Neural crest cell (in vitro differentiated cells): ENCODE measurements around the gene GALNT14. TPM values are rescaled to one million over a fixed set of nuclear protein-coding genes. Genes with fewer than 3 reads are reported as not detected.

Source experiments
- DNase-seq: peaks from one replicate; pipeline ENCODE4 v3.0.0; 2021; ENCODE audit warnings: low read depth, mixed read lengths, low spot score
- H3K27ac Mint-ChIP-seq: one replicate; pipeline ENCODE4 v1.8.0; 2021; ENCODE audit warnings: mild to moderate bottlenecking, mixed read lengths; ENCODE audit not compliant: unreplicated experiment
- H3K27me3 Mint-ChIP-seq: 2 replicates; pipeline ENCODE4 v1.8.0; 2021; ENCODE audit warnings: low read depth, mild to moderate bottlenecking, mixed read lengths
- H3K36me3 Mint-ChIP-seq: 2 replicates; pipeline ENCODE4 v1.8.0; 2021; ENCODE audit warnings: low read depth, mild to moderate bottlenecking, mixed read lengths
- H3K4me1 Mint-ChIP-seq: 2 replicates; pipeline ENCODE4 v1.8.0; 2021; ENCODE audit warnings: mixed read lengths
- H3K4me3 Mint-ChIP-seq: one replicate; pipeline ENCODE4 v1.8.0; 2021; ENCODE audit warnings: mild to moderate bottlenecking, mixed read lengths
- H3K9me3 Mint-ChIP-seq: 2 replicates; pipeline ENCODE4 v1.8.0; 2021; ENCODE audit warnings: mixed read lengths
- total RNA-seq: library from RNA; stranded (reverse); gene quantifications from 2 replicates; pipeline ENCODE4 v1.2.1, GENCODE V29; 2021
- TF ChIP-seq, protein P1 (sequence below): fragments of 200-600 bp; sonication (generic); conservative IDR thresholded peaks from 2 replicates; pipeline ENCODE4 v1.5.0; 2021; ENCODE audit warnings: antibody characterized with exemption, mild to moderate bottlenecking

The GALNT14 gene
- total RNA-seq, 1 donor from 2014 or later: 1.5 TPM

DNA sequence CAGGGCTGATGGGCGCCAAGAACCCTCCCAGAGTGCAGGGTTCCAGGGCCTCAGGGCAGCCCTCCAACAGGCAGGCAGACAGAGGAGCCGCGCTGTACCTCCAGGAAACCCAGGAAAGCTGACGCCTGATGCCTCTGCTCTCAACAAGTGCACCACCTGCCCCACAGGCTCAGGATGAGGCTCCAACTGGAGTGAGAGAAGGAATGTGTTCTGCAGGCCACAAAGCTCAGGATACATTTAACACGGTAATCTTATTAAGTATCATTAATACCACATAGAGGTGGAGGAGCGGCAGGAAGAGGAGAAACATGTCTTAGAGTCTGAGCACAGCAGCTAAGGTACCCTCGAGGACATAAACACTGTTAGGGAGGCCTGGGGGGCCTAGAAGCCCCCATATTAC is 175.1 kb downstream of the GALNT14 start:
- Mint-ChIP-seq H3K36me3 (no peaks in the 10 kb centered on the region), H3K4me1 (no peaks in the 10 kb centered on the region), H3K27ac (peak overlapping the region; percentile 81), H3K4me3 (no peak overlapping the region), H3K9me3 (no peaks in the 10 kb centered on the region), H3K27me3 (no peaks in the 10 kb centered on the region)
- TF ChIP-seq, protein P1, sequence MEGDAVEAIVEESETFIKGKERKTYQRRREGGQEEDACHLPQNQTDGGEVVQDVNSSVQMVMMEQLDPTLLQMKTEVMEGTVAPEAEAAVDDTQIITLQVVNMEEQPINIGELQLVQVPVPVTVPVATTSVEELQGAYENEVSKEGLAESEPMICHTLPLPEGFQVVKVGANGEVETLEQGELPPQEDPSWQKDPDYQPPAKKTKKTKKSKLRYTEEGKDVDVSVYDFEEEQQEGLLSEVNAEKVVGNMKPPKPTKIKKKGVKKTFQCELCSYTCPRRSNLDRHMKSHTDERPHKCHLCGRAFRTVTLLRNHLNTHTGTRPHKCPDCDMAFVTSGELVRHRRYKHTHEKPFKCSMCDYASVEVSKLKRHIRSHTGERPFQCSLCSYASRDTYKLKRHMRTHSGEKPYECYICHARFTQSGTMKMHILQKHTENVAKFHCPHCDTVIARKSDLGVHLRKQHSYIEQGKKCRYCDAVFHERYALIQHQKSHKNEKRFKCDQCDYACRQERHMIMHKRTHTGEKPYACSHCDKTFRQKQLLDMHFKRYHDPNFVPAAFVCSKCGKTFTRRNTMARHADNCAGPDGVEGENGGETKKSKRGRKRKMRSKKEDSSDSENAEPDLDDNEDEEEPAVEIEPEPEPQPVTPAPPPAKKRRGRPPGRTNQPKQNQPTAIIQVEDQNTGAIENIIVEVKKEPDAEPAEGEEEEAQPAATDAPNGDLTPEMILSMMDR: no peak
- DNase-seq: no peak

DNA sequence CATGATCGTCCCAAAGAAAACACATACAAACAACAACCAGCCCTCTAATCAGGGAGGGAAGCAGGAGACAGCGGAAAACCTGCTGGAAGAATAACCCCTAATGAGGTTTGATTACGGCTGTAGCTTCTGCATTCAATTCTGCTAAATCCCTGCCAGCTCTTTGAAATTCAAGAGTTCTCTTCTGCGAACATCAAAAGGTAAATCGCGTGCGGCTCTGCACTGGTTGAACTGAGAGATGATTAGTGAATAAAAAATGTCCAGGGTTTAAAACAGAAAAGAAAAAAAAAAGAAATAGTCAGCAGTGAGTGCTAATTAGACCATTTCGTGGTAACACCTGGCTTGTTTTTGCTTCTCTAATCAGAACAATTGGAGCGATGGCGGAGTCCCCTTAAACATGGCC is 178.0 kb downstream of the GALNT14 start:
- TF ChIP-seq, protein P1: no peak

DNA sequence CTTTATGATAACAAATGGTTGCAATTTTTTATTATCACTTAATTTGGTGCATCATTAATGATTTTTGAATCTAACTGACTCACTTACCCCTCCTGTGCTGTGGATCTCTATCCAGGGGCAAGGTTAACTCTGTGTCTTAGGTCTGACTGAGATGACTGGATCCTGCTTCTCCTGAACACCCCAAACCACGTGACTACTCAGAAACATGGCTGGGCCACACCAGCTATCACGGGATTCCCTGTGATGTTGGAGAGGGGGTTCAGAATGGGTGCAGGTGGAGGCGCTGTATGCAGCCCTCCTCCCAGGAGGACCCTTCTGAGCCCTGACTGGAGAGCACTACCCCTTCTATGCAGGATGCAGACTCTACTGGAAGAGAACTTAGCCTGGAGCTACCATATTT is 178.6 kb downstream of the GALNT14 start:
- Mint-ChIP-seq H3K9me3 (no peaks in the 10 kb centered on the region), H3K27me3 (no peaks in the 10 kb centered on the region), H3K27ac (no peak overlapping the region), H3K4me3 (no peak overlapping the region), H3K36me3 (no peaks in the 10 kb centered on the region), H3K4me1 (no peaks in the 10 kb centered on the region)
- TF ChIP-seq, protein P1: no peak
- DNase-seq: no peak

More for the DNA sequence above, 178.0 kb downstream of the GALNT14 start:
- H3K27ac Mint-ChIP-seq: no peak overlapping the region
- H3K9me3 Mint-ChIP-seq: no peaks in the 10 kb centered on the region
- DNase-seq: no peak
- H3K36me3 Mint-ChIP-seq: no peaks in the 10 kb centered on the region
- H3K4me1 Mint-ChIP-seq: no peaks in the 10 kb centered on the region
- H3K4me3 Mint-ChIP-seq: no peak overlapping the region
- H3K27me3 Mint-ChIP-seq: no peaks in the 10 kb centered on the region

DNA sequence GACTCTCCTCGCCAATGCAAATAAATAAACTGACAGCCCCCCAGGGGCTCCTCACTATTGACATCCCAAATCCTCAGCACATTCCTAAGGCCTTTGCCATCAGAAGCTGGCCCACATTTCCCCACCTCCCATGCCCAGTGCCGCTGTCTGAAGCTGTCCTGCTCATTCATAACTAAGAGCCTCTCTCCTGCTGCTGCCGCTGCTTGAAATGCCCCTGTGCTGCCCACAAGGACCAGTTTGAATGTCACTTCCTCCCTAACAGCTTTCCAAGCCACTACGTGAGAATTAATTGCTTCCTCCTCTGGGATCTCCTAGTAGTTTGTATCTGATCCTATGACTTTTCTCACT is 179.3 kb downstream of the GALNT14 start:
- Mint-ChIP-seq H3K27me3 (peaks cover 1% of the 10 kb centered on the region), H3K4me1 (no peaks in the 10 kb centered on the region), H3K36me3 (no peaks in the 10 kb centered on the region), H3K27ac (no peak overlapping the region), H3K9me3 (no peaks in the 10 kb centered on the region), H3K4me3 (no peak overlapping the region)
- TF ChIP-seq, protein P1: no peak
- DNase-seq: no peak

DNA sequence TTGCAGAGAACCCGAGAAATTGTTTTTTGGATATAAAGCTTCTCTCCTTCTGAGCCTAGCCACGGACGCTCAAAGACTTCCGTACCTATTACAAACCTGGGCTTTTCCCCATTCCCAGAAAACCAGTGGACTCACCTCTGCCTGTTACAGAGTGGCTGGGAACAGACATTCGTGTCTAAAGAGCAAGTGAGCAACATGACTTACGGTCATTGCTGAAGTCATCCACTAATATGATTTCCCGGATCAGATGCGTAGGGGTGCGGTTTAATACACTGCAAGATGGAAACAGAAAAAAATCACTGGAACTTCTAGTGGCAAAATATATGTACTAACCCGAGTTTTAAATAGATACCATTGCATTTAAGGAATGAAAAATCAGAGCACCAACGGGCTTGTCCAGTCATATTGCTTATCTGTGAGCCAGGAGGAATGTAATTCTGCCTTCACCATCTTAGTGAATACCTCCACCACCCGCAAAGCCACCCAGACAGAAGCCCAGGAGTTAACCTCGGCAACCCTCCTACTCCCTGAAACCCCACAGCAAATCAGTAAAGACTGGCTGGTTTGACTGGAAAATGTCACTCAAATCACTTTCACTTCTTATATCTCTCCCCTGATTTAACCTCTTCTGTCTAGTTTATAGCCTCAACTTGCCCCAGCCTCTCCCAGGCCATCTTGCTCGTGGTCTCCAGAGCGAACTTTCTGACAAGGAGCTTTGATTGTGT is 179.9 kb downstream of the GALNT14 start:
- no peak overlapping the region for H3K4me3 Mint-ChIP-seq
- no peak for DNase-seq
- H3K9me3 Mint-ChIP-seq: no peaks in the 10 kb centered on the region
- no peak overlapping the region for H3K27ac Mint-ChIP-seq
- TF ChIP-seq, protein P1: no peak
- H3K36me3 Mint-ChIP-seq: no peaks in the 10 kb centered on the region
- peaks cover 2% of the 10 kb centered on the region for H3K27me3 Mint-ChIP-seq
- no peaks in the 10 kb centered on the region for H3K4me1 Mint-ChIP-seq
